Fibroblast of villous mesenchyme (primary cell): ENCODE results near the gene DNAJC19. TPM values are rescaled to one million over a fixed set of nuclear protein-coding genes. Genes with fewer than 3 reads are reported as not detected.

ENCODE experiments used
- DNase-seq: peaks from one replicate; pipeline ENCODE4 v3.0.0-alpha.2; 2010; ENCODE audit warnings: low read depth
- H3K4me3 ChIP-seq: 2 replicates; pipeline ENCODE4 v1.5.1; 2011; ENCODE audit warnings: low read depth, mild to moderate bottlenecking, low read length
- CTCF ChIP-seq: IDR thresholded peaks from 2 replicates; pipeline ENCODE4 v1.5.1; 2012; ENCODE audit warnings: low read depth, mild to moderate bottlenecking, low read length; ENCODE audit not compliant: insufficient read depth
- total RNA-seq: library from RNA; depleted of rRNA; stranded (reverse); fragments of >200 nt; gene quantifications from 2 replicates; pipeline ENCODE4 v1.2.3, GENCODE V29; 2012

DNAJC19 gene
- total RNA-seq, result 23.2 and 42.3 TPM in 2 replicates

GRCh38 chr3:180989291-180990163 lies at the start of gene DNAJC19:
TSS of gene DNAJC19 (minus strand) at chr3:180989736. CDS start at chr3:180989602, 134 bp downstream.
- TF ChIP-seq CTCF, result no peak

GRCh38 chr3:181030948-181031347 lies 41.4 kb upstream of the DNAJC19 start:
- TF ChIP-seq CTCF, result no peak
- DNase-seq, result no peak
- no peak overlapping the region for H3K4me3 ChIP-seq

More at GRCh38 chr3:180989291-180990163, at the start of gene DNAJC19:
- peak; percentile 97 for DNase-seq
- peak within 1 kb of the TSS; percentile 89 for H3K4me3 ChIP-seq

DNA sequence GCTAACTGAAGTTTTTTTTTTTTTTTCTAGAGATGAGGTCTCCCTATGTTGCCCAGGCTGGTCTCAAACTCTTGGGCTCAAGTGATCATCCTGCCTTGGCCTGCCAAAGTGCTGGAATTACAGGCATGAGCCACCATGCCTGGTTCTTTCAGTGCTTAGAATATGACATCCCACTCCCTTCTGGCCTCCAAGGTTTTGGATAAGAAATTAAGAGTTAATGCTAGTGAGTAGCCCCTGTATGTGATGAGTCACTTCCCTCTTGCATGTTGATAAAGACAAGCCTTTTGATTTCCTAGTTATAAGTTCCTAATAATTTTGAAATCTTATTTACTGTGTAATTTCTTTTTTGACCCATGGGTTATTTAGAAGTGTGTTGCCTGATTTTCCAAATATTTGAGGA lies 35.7 kb upstream of the DNAJC19 start:
- no peak overlapping the region for H3K4me3 ChIP-seq
- TF ChIP-seq CTCF, result no peak
- DNase-seq, result no peak

DNA sequence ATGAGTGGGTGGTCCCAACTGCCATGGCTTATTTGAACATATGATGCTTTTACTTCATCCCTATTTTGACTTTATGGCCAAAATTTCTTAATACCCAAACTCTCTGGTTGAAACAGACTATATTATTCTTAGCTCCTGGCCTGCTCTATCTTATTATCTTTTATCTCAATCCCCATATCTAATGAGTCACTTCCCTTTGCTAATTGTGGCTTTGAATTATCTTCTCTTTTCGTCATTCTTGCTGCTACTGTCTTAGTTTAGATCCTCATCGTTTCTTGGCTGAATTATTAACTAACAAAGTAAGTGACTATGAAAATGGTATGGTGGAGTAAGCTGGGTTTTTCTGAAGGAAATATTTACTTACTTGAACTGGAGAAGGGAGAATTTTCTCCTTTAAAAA lies 28.2 kb upstream of the DNAJC19 start:
- no peak for TF ChIP-seq CTCF
- H3K4me3 ChIP-seq, result no peak overlapping the region
- peak; percentile 7 for DNase-seq

- no peak for DNase-seq
Observed at GRCh38 chr3:181009225-181009624, 19.7 kb upstream of the DNAJC19 start.

DNA sequence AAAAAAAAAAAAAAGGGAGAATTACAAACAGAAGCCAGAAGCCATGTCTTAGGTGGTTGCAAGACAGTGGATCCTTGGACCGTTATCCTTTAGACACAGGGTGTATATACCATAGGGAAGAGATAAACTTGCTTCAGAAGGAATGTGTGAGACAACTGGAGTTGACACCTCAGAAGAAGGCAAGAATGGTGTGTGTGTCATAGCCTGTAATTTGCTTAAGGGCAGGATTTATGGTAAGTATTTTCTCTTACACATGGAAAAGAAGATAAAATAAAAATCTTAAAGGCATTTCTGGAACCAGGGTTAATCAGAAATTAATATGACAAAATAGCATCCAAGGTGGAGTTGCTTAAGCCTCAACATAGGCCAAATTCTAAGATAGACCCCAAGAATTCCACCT lies 19.3 kb upstream of the DNAJC19 start:
- DNase-seq, result no peak
- no peak for TF ChIP-seq CTCF
- H3K4me3 ChIP-seq, result no peak overlapping the region

More at GRCh38 chr3:181009225-181009624, 19.7 kb upstream of the DNAJC19 start:
- no peak for TF ChIP-seq CTCF
- no peak overlapping the region for H3K4me3 ChIP-seq

- H3K4me3 ChIP-seq, result no peak overlapping the region
- DNase-seq, result no peak
- no peak for TF ChIP-seq CTCF
Observed at GRCh38 chr3:181007262-181007661, 17.7 kb upstream of the DNAJC19 start.
